Right hindlimb (tissue), 1 donor: ENCODE measurements around the gene CCDC14.

Experiments used
- DNase-seq: peaks from one replicate; pipeline ENCODE4 v3.0.0-alpha.2; 2018

Gene CCDC14

GRCh38 chr3:123961508-123961856 lies 453 bp upstream of the CCDC14 start:
- DNase-seq: no peak

GRCh38 chr3:123953735-123954134 lies 7.3 kb downstream of the CCDC14 start:
- DNase-seq: no peak

GRCh38 chr3:123952844-123953520 lies 8.0 kb downstream of the CCDC14 start:
- DNase-seq: no peak

- no peak for DNase-seq
These were observed 9.2 kb downstream of the CCDC14 start for GRCh38 chr3:123951522-123952447.

DNA sequence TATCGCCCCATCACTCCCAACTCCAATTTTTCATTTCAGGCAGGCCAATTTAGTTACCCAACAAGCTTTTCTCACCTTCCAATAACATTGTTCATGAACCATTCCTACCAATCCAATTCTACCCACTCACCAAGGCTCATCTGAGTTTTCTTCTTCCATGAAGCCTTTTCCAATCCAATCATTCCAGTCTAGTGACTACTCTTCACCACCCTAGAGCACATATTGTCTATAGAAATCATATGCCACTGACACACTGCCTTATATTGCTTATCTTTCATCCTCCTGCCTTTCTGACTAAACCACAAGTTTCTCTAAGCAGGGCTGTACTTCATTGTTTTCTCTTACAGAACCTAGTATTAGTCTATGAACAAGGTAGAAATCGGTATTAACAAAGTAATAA lies 11.4 kb downstream of the CCDC14 start:
- no peak for DNase-seq

DNA sequence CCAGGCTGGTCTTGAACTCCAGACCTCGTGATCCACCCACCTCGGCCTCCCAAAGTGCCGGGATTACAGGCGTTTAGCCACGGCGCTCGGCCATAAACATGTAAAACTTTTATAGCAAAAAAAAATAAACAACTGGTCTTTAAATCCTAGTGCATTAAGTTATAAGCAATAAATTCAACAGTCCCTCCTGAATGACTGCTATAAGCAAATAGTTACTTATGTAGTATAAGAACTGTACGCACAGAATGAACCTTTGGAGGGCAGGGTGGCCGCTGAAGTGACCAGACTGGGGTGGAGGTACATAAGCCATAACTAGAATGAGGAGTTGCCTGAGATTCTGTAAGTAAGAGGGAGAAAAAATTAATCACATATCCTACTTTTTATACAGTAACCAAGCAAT lies 12.6 kb downstream of the CCDC14 start:
- no peak for DNase-seq

DNA sequence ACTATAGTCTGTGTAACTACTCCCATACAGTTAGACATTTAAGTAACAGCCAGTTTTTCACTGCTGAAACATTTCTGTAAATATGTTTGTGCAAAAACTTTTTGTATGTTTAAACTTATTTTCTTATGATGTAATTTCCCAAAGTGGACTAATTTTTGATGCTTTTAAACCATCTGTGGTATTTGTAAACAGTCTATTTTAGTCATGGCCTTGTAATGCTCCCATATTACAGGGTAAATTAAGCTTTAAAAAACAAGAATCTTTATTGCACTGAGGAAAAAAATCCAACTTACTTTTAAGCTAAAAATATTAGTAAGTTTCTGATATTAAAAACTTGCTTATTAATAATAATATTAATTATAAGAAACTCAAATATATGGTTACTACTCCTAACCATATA lies 13.5 kb downstream of the CCDC14 start:
- DNase-seq: no peak

DNA sequence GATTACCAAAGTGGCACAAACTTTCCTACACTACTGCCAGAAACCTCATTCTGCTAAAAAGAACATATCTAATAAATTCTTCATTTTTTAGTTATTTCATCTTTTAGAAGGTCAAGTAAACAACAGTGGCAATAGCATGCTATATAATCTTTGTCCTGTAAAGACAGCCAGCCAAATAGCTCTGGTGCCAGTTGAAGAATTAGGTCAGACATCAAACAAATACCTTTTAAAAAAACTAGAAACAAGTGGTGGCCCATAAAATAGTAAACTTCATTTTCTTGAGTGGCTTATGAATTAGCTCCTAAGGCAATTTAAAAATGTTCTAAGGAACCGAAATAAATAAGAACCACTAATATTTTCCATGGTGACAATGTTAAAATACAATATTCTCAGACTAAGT lies 19.5 kb downstream of the CCDC14 start:
- DNase-seq: no peak

GRCh38 chr3:123941121-123941520 lies 19.9 kb downstream of the CCDC14 start:
- DNase-seq: no peak

GRCh38 chr3:123939706-123940105 lies 21.3 kb downstream of the CCDC14 start:
- no peak for DNase-seq

DNA sequence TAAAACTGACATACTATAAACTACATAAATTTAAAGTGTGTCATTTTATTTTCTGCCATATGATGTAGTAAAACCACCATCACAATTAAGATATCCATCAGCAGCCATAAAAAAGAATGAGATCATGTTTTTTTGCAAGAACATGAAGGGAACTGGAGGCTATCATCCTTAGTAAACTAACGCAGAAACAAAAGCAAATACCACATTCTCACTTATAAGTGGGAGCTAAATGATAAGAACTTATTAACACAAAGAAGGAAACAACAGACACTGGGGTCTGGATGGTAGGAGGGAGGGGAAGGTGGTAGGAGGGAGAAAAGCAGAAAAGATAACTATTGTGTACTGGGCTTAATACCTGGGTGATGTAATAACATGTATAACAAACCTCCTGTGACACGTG lies 24.6 kb downstream of the CCDC14 start:
- DNase-seq: no peak

- DNase-seq: no peak
These were observed 25.2 kb downstream of the CCDC14 start for GRCh38 chr3:123935830-123936229.

DNA sequence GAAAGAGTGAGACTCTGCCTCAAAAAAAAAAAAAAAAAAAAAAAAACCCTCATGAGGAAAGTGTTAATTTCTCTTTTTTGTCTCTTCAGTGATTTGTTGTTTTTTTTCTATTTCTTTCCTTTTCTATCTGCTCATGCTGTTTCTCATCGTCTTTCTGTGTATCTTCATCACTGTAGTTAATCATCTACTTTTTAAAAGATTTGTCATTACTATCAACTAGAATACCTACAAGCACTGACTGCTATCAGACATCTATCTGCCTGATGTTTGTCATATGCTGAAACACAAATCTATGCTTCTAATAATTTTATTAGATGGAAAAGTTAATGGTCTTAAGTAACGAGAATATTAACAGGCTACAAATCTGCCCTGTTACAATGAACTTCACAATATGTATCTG lies 26.8 kb downstream of the CCDC14 start:
- no peak for DNase-seq

- DNase-seq: no peak
These were observed 30.6 kb downstream of the CCDC14 start for GRCh38 chr3:123930445-123930844.

DNA sequence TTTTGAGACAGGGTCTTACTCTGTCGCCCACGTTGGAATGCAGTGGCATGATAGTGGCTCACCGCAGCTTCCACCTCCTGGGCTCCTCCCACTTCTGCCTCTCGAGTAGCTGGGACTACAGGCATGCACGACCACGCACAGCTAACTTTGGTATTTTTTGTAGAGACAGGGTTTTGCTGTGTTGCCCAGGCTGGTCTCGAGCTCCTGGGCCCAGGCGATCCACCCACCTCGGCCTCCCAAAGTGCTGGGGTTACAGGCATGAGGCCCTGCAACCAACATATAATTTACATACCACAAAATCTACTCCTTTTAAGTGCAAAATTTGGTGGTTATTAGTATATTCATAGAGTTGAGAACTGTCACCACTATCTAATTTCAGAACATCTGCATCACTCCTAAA lies 31.7 kb downstream of the CCDC14 start:
- no peak for DNase-seq

- no peak for DNase-seq
These were observed 34.6 kb downstream of the CCDC14 start for GRCh38 chr3:123926396-123926795.

- no peak for DNase-seq
These were observed 40.2 kb downstream of the CCDC14 start for GRCh38 chr3:123920868-123921267.

- no peak for DNase-seq
These were observed 40.6 kb downstream of the CCDC14 start for GRCh38 chr3:123920383-123920782.

- no peak for DNase-seq
These were observed 41.7 kb downstream of the CCDC14 start for GRCh38 chr3:123919353-123919752.

- no peak for DNase-seq
These were observed 46.2 kb downstream of the CCDC14 start for GRCh38 chr3:123914829-123915228.

GRCh38 chr3:123909785-123910184 lies 51.2 kb downstream of the CCDC14 start:
- no peak for DNase-seq

GRCh38 chr3:123907720-123908119 lies 53.3 kb downstream of the CCDC14 start:
- DNase-seq: no peak

DNA sequence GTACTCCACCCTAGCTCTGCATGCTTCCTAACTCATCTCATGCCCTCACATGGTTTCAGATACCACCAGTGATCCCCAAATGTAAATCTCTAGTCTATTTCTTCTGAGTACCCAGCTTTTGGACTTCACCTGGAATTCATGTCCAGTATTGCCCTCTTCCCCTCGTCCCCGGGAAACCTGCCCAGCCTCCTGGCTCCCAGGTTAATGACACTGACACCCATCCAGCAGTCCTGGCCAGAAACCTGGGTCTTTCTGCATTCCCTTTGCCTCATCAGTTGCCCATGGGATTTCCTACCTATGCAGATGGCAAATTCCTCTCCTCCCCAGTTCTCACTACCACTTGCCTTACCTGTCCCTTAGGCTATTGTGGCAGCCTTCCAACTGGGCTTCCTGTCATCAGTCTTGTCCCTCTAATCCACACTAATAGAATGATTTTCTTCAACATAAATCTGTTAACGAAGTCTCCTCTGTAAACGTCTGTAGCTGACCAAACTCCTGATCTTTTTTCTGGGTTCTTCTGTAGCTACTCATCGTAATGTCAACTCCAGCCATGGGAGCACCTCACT lies 61.6 kb downstream of the CCDC14 start:
- DNase-seq: no peak

- DNase-seq: no peak
These were observed 68.0 kb downstream of the CCDC14 start for GRCh38 chr3:123893012-123893411.
